Stimulated activated naive CD4-positive, alpha-beta T cell treated with Interleukin-2 at 50 U/mL for 16 hours (primary cell): ENCODE measurements around the gene TRAPPC5.

ENCODE experiments used
- DNase-seq: peaks from one replicate; lab custom pipeline; 2025; lab: John Stamatoyannopoulos, UW

Gene TRAPPC5

GRCh38 chr19:7732045-7732444 is 51.4 kb downstream of the TRAPPC5 start, which contains the start of gene CLEC4G:
Gene CLEC4G, minus strand, starts transcription at chr19:7732110. Its CDS starts 8 bp downstream, at chr19:7732102.
- no peak for DNase-seq

- DNase-seq, result no peak
These were observed 52.7 kb downstream of the TRAPPC5 start for GRCh38 chr19:7733376-7733775.

- no peak for DNase-seq
These were observed 53.9 kb downstream of the TRAPPC5 start for GRCh38 chr19:7734220-7735203.

- DNase-seq, result no peak
These were observed 55.5 kb downstream of the TRAPPC5 start for GRCh38 chr19:7736148-7736547.

GRCh38 chr19:7737215-7737614 is 56.6 kb downstream of the TRAPPC5 start:
- DNase-seq, result no peak
